Panc1 (cell line): ENCODE data around the gene WT1.

Experiments
- SIN3A ChIP-seq: IDR thresholded peaks from 2 replicates; pipeline ENCODE4 v1.6.1; 2012; ENCODE audit warnings: low read depth, mild to moderate bottlenecking, low read length, moderate library complexity, borderline replicate concordance; ENCODE audit not compliant: insufficient read depth
- TF ChIP-seq, protein P1 (sequence below): fragments of 450-650 bp; IDR thresholded peaks from 2 replicates; pipeline ENCODE4 v1.5.1; 2017; ENCODE audit warnings: mild to moderate bottlenecking

- TF ChIP-seq, protein P1, sequence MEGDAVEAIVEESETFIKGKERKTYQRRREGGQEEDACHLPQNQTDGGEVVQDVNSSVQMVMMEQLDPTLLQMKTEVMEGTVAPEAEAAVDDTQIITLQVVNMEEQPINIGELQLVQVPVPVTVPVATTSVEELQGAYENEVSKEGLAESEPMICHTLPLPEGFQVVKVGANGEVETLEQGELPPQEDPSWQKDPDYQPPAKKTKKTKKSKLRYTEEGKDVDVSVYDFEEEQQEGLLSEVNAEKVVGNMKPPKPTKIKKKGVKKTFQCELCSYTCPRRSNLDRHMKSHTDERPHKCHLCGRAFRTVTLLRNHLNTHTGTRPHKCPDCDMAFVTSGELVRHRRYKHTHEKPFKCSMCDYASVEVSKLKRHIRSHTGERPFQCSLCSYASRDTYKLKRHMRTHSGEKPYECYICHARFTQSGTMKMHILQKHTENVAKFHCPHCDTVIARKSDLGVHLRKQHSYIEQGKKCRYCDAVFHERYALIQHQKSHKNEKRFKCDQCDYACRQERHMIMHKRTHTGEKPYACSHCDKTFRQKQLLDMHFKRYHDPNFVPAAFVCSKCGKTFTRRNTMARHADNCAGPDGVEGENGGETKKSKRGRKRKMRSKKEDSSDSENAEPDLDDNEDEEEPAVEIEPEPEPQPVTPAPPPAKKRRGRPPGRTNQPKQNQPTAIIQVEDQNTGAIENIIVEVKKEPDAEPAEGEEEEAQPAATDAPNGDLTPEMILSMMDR, result no peak
- TF ChIP-seq SIN3A, result no peak
Measured at GRCh38 chr11:32454993-32455392, 19.7 kb upstream of the WT1 start.
